ENCODE results near the gene PALMD.

Gene PALMD

DNA sequence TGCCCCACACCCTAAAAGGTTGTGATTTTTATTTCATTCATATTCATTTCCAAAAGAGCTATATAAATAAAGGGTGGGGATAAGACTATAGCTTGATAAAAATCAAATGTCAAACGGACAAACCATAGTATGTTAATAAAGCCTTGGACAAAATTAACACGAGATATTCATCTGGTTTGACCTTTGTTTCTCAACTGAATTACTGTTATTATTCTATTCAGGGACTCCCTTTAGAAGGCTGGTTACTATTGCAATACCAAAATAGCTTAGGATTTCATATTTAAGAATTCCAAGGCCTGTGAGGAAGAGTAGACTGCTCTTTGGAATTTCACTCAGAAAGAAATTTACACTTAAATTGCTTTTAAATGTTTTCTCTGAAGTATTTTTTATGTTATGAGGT, 10.2 kb upstream of the PALMD start:
- no peak overlapping the region for H3K4me3 ChIP-seq (ENCODE audit: low read depth in 1 of 2, low read length in 1 of 2)
- H3K27ac ChIP-seq, result no peak overlapping the region
- H3K4me1 ChIP-seq (ENCODE audit: control insufficient read depth in 1 of 2, insufficient read depth in 1 of 2, low read depth in 1 of 2, low read length in 1 of 2), result no peaks in the 10 kb centered on the region
- H3K9me3 ChIP-seq, result no peaks in the 10 kb centered on the region
- TF ChIP-seq, protein P1, sequence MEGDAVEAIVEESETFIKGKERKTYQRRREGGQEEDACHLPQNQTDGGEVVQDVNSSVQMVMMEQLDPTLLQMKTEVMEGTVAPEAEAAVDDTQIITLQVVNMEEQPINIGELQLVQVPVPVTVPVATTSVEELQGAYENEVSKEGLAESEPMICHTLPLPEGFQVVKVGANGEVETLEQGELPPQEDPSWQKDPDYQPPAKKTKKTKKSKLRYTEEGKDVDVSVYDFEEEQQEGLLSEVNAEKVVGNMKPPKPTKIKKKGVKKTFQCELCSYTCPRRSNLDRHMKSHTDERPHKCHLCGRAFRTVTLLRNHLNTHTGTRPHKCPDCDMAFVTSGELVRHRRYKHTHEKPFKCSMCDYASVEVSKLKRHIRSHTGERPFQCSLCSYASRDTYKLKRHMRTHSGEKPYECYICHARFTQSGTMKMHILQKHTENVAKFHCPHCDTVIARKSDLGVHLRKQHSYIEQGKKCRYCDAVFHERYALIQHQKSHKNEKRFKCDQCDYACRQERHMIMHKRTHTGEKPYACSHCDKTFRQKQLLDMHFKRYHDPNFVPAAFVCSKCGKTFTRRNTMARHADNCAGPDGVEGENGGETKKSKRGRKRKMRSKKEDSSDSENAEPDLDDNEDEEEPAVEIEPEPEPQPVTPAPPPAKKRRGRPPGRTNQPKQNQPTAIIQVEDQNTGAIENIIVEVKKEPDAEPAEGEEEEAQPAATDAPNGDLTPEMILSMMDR (IDR thresholded peaks at IDR 0.05), result no peak
- H3K36me3 ChIP-seq, result no peaks in the 10 kb centered on the region
- no peaks in the 10 kb centered on the region for H3K27me3 ChIP-seq

DNA sequence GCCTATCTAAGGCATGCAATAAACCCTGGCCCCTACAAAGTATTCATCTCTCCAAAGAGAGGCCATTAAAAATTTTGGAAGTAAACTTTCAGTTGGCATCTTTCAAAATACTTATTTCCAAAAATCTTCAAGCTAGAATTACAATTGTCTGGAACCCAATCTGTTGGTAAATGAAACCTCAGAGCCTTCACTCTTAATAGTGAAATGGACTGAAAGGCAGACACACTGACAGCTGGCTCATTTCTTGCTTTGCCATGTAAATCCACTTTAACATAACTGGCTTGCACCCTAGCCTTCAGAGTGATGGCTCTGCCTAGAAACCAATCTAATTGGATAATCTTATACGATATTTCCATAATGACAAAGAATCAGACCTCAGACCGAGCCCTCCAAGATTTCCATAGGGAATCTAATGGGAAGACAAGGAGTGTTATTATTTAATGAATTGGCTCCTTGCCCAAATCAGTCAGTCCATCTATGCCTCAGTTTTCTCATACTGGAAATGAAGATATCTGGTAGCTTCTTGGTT, 9.2 kb upstream of the PALMD start:
- H3K27ac ChIP-seq, result no peak overlapping the region
- H3K4me1 ChIP-seq (ENCODE audit: control insufficient read depth in 1 of 2, insufficient read depth in 1 of 2, low read depth in 1 of 2, low read length in 1 of 2), result no peaks in the 10 kb centered on the region
- TF ChIP-seq, protein P1 (IDR thresholded peaks at IDR 0.05), result no peak
- no peaks in the 10 kb centered on the region for H3K9me3 ChIP-seq
- no peaks in the 10 kb centered on the region for H3K36me3 ChIP-seq
- no peak overlapping the region for H3K4me3 ChIP-seq (ENCODE audit: low read depth in 1 of 2, low read length in 1 of 2)
- no peaks in the 10 kb centered on the region for H3K27me3 ChIP-seq

DNA sequence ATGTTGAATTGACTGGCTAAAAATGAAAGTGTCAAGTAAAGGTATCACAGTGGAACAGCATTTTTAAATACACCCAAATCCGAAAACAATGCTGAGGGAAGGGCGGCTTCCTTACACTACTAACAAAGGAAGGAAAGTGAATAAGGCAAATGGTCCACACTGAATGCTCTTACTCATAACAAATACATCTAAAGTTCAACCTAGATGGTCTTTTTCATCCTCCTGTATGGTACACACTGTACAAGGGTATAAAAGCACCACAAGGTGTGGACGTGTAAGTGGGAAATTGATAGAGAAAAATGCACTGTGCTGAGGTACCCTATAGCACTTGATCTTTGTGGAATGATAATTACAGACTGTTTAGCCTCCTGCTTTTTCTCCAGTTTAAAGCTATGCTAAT, 7.1 kb upstream of the PALMD start:
- no peaks in the 10 kb centered on the region for H3K9me3 ChIP-seq
- no peaks in the 10 kb centered on the region for H3K36me3 ChIP-seq
- TF ChIP-seq, protein P1 (IDR thresholded peaks at IDR 0.05), result no peak
- H3K4me1 ChIP-seq (ENCODE audit: control insufficient read depth in 1 of 2, insufficient read depth in 1 of 2, low read depth in 1 of 2, low read length in 1 of 2), result no peaks in the 10 kb centered on the region
- no peak overlapping the region for H3K4me3 ChIP-seq (ENCODE audit: low read depth in 1 of 2, low read length in 1 of 2)
- no peak overlapping the region for H3K27ac ChIP-seq
- H3K27me3 ChIP-seq, result no peaks in the 10 kb centered on the region

DNA sequence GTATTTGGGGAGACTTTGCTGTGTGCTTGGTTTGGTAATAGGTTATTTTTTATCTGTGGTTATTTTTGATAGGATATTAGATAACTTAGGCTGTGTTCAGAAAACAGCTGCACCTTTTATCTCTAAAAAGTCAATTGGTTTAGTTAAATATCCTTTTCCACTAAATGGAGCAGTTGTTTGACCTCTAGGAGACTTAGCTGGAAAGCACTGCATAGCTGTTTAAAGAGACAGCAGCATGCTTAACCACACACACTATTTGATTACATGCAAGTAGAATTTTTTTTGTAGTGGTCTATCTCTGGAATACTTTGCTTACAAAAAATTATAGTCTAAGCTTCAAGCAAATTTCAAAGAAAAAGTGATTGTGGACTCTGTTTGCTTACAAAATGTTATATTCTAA, 6.5 kb upstream of the PALMD start:
- Histone ChIP-seq H3K4me3 (ENCODE audit: low read depth in 1 of 2, low read length in 1 of 2) (no peak overlapping the region), H3K27ac (no peak overlapping the region), H3K36me3 (no peaks in the 10 kb centered on the region), H3K9me3 (no peaks in the 10 kb centered on the region), H3K4me1 (ENCODE audit: control insufficient read depth in 1 of 2, insufficient read depth in 1 of 2, low read depth in 1 of 2, low read length in 1 of 2) (no peaks in the 10 kb centered on the region), H3K27me3 (peaks cover 5% of the 10 kb centered on the region)
- TF ChIP-seq, protein P1 (IDR thresholded peaks at IDR 0.05), result no peak

DNA sequence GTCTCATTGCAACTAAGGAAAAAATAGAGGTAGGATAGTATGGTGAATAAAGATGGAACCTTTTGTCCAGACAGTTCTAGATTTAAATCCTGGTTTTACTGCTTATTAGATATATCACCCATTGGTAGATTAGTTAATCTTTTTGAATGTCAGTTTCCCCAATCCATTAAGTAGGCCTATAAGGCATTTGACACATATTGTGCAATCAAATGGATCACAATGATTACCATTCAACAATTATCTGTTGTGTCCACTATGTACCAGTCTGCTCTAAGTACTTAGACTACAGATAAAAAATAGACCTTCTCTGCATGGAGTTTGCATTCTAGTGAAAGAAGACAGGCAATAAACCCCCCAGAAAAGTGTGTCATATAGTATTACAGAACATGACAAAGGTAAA, 6.0 kb upstream of the PALMD start:
- no peak overlapping the region for H3K27ac ChIP-seq
- no peaks in the 10 kb centered on the region for H3K4me1 ChIP-seq (ENCODE audit: control insufficient read depth in 1 of 2, insufficient read depth in 1 of 2, low read depth in 1 of 2, low read length in 1 of 2)
- TF ChIP-seq, protein P1 (IDR thresholded peaks at IDR 0.05), result no peak
- H3K9me3 ChIP-seq, result no peaks in the 10 kb centered on the region
- no peaks in the 10 kb centered on the region for H3K36me3 ChIP-seq
- peaks cover 10% of the 10 kb centered on the region for H3K27me3 ChIP-seq
- no peak overlapping the region for H3K4me3 ChIP-seq (ENCODE audit: low read depth in 1 of 2, low read length in 1 of 2)

DNA sequence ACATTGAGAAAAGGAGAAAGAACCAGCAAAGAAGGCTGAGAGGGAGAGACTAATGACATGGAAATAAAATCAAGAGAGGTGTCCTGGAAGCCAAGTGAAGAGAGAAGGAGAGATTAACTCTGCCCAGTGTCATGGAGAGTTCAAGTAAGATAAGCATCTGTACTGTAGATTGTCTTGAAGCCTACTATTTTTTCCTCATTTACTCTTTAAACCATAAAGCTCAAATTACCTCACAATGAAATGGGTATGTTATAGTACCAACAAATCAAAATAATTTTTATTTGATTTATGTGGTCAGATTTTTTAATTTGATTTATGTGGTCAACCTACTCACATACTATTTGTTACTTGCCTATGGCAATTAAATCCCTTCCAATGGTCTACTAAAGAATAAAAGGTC, 5.2 kb upstream of the PALMD start:
- no peaks in the 10 kb centered on the region for H3K9me3 ChIP-seq
- H3K27me3 ChIP-seq, result peaks cover 18% of the 10 kb centered on the region
- H3K27ac ChIP-seq, result no peak overlapping the region
- no peak overlapping the region for H3K4me3 ChIP-seq (ENCODE audit: low read depth in 1 of 2, low read length in 1 of 2)
- TF ChIP-seq, protein P1 (IDR thresholded peaks at IDR 0.05), result no peak
- no peaks in the 10 kb centered on the region for H3K4me1 ChIP-seq (ENCODE audit: control insufficient read depth in 1 of 2, insufficient read depth in 1 of 2, low read depth in 1 of 2, low read length in 1 of 2)
- H3K36me3 ChIP-seq, result no peaks in the 10 kb centered on the region

Measured in neutrophil (primary cell).